Measurements from ENCODE around the gene NR3C2.

- TF ChIP-seq EZH2phosphoT487 (conservative IDR thresholded peaks at IDR 0.05; ENCODE audit: low read length) (no peak), CTCF (IDR thresholded peaks at IDR 0.05; ENCODE audit: insufficient read depth, low read length, poor library complexity, severe bottlenecking) (no peak)
Observed at GRCh38 chr4:148110169-148110568, 332.0 kb downstream of the NR3C2 start.
